GM12872 (cell line): ENCODE results near the gene CTF1.

ENCODE experiments used
- TF ChIP-seq, protein P1 (sequence below): IDR thresholded peaks from 3 replicates; pipeline ENCODE4 v1.5.1; 2011; ENCODE audit warnings: low read depth, mild to moderate bottlenecking, low read length, moderate library complexity; ENCODE audit not compliant: insufficient read depth

CTF1 gene

DNA sequence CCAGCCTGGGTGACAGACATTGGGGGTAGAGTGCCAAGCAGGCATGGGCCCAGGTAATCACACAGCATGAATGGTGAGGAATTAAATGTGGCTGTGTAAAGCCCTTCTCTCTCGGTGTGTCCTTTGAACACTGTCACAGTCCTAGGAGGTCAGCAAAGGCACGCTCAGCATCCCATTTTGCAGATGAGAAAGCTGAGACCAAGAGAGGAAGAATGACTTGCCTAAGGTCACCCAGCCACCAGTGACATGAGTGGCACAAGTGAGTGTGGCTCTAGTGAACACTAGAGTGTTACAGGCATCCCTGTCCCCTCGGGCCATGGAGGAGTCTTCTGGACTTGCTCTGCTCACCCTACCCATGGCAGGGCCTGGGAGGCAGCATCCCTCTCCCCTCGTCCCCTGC lies 10.7 kb downstream of the CTF1 start:
- TF ChIP-seq, protein P1, sequence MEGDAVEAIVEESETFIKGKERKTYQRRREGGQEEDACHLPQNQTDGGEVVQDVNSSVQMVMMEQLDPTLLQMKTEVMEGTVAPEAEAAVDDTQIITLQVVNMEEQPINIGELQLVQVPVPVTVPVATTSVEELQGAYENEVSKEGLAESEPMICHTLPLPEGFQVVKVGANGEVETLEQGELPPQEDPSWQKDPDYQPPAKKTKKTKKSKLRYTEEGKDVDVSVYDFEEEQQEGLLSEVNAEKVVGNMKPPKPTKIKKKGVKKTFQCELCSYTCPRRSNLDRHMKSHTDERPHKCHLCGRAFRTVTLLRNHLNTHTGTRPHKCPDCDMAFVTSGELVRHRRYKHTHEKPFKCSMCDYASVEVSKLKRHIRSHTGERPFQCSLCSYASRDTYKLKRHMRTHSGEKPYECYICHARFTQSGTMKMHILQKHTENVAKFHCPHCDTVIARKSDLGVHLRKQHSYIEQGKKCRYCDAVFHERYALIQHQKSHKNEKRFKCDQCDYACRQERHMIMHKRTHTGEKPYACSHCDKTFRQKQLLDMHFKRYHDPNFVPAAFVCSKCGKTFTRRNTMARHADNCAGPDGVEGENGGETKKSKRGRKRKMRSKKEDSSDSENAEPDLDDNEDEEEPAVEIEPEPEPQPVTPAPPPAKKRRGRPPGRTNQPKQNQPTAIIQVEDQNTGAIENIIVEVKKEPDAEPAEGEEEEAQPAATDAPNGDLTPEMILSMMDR, result no peak

DNA sequence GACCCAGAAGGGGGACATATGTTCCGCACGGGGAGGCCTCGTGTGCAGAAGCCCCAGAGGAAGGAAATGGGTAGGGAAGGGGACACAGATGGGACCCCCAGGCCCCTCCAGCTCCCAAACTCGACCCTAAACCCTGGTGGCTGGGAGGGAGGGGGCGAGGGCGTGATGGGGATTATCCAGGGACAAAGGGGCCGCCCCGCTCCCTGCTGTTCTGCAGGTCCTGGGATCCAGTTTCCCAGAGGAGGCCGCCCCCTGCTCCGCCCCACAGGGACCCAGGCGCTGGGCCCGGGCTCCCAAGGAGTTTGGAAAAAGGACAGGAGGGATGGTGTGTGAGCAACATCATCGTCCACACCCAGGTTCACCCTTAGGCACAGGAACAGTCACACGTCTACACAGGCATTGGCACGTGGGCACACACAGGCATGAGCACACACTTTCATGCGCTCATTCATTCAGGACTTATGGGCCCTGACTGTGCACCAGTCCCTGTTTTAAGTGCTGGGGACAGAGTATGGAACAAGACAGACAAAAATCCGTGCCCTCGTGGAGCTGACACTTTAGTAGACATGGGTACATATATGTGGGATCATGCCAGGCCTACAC lies 14.1 kb downstream of the CTF1 start:
- TF ChIP-seq, protein P1, result no peak

DNA sequence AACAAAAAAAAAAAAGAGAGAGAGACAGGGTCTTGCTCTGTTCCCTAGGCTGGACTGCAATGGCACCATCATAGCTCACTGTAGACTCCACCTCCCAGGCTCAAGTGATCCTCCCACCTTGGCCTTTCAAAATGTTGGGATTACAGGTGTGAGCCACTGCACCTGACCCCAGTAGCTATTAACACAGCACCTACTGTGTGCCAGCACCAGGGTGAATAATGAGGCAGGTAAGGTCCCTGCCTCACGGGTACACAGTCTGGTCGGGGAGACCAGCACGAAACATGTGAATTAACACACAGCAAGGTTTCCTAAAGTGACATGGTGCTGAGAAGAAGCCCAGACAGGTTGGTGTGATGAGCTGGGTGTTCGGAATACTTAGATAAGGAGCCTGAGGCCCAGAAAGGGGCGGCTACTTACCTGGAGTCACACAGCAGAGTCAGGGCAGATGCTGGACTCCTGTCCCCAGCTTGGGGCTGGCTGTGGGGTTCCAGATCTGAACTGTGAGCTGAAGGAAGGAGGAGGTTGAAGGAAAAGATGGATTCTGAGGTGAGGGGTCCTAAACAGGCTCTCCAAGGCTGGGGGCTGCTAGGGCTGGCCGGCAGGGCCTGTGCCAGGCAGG lies 16.5 kb downstream of the CTF1 start:
- TF ChIP-seq, protein P1, result no peak

DNA sequence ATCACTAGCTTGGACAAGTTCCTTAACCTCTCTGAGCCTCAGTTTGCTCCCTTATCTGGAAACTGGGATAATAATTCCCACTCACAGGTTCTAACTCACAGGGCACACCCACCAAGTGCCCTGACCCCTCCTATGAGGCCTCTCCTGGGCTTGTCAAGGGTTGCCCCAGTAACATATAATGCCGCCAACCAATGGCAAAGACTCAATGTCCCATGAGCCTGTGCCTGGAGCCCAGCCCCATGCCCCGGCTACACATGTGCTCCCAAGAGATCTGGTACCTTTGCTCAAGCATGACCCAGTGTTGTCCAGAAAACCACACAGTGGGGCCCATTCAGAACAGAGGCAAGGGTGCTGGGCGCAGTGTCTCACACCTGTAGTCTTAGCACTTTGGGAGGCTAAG lies 18.4 kb downstream of the CTF1 start:
- TF ChIP-seq, protein P1, result no peak

DNA sequence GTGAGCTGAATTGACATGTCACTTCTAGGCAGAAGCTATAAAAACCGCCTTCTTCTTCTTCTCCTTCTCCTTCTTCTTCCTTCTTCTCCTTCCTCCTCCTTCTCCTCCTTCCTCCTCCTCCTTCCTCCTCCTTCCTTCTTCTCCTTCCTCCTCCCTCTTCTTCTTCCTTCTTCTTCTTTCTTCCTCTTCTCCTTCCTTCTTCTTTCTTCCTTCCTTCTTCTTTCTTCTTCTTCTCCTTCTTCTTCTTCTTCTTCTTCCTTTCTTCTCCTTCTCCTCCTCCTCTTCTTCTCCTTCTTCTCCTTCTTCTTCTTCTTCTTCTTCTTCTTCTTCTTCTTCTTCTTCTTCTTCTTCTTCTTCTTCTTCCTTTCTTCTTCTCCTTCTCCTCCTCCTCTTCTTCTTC lies 22.2 kb downstream of the CTF1 start:
- TF ChIP-seq, protein P1, result no peak

DNA sequence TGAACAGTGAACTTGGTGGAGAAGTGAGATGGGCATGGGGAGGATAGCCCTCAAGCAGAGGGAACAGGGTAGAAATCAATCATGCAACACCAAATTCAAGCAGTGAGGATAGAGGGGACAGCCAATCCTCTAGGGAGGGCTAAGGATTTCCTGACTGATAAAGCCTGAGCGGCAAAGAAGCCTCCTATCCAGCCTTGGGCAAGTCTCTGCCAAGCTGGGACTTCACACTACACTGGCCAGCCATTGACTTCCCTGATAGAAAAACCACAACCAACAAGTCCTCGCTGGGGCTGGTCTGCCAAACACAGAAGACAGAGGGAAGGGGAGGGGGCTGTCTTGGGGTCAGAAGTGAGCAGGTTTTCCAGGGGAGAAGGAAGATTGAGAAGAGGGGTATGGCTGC lies 24.5 kb downstream of the CTF1 start:
- TF ChIP-seq, protein P1, result no peak

DNA sequence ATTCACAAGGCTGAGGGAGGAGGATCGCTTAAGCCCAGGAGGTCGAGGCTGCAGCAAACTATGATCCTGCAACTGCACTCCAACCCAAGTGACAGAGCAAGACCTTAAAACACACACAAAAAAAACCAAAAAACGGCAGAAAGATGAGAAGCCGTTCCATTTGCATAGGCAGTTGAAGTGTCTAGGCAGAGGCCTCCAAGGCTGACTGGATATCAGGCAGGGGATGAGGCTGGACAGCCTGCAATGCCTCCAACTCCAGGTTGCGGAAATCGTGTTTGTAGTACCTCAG lies 25.0 kb downstream of the CTF1 start:
- TF ChIP-seq, protein P1, result no peak
